Measurements from ENCODE around the gene CALML5.

CALML5 gene

GRCh38 chr10:5462841-5463293 lies 36.5 kb downstream of the CALML5 start:
- no peak for DNase-seq (ENCODE audit: low spot score)

GRCh38 chr10:5461914-5462840 lies 37.2 kb downstream of the CALML5 start:
- DNase-seq (ENCODE audit: low spot score) = no peak

- DNase-seq (ENCODE audit: low spot score) = no peak
Measured at GRCh38 chr10:5461203-5461588, 38.2 kb downstream of the CALML5 start.

GRCh38 chr10:5460468-5461202 lies 38.7 kb downstream of the CALML5 start:
- DNase-seq (ENCODE audit: low spot score) = no peak

GRCh38 chr10:5458949-5459747 lies 40.2 kb downstream of the CALML5 start:
- no peak for DNase-seq (ENCODE audit: low spot score)

GRCh38 chr10:5458425-5458824 lies 40.9 kb downstream of the CALML5 start:
- no peak for DNase-seq (ENCODE audit: low spot score)

- DNase-seq (ENCODE audit: low spot score) = no peak
Measured at GRCh38 chr10:5457741-5458140, 41.6 kb downstream of the CALML5 start.

GRCh38 chr10:5456563-5456962 lies 42.8 kb downstream of the CALML5 start:
- no peak for DNase-seq (ENCODE audit: low spot score)

- DNase-seq (ENCODE audit: low spot score) = no peak
Measured at GRCh38 chr10:5453749-5454489, 45.5 kb downstream of the CALML5 start.

GRCh38 chr10:5450605-5451384 lies 48.6 kb downstream of the CALML5 start:
- no peak for DNase-seq (ENCODE audit: low spot score)

GRCh38 chr10:5449823-5450222 lies 49.5 kb downstream of the CALML5 start:
- peak; percentile 44 for DNase-seq (ENCODE audit: low spot score)

- DNase-seq (ENCODE audit: low spot score) = no peak
Measured at GRCh38 chr10:5449227-5449626, 50.1 kb downstream of the CALML5 start.
